GM19397 (cell line): ENCODE results near the gene LONP2.
"Not testable (repeated sequence)": the region's sequence is repeated elsewhere in the genome, so short reads cannot be mapped to it uniquely, and the experiment has no call there.

Experiments
- ATAC-seq: cut with Tn5 transposase; IDR thresholded peaks from one replicate; pipeline ENCODE4 v1.9.1; 2021; ENCODE audit warnings: mild to moderate bottlenecking, moderate library complexity; ENCODE audit not compliant: unreplicated experiment

LONP2 gene

DNA sequence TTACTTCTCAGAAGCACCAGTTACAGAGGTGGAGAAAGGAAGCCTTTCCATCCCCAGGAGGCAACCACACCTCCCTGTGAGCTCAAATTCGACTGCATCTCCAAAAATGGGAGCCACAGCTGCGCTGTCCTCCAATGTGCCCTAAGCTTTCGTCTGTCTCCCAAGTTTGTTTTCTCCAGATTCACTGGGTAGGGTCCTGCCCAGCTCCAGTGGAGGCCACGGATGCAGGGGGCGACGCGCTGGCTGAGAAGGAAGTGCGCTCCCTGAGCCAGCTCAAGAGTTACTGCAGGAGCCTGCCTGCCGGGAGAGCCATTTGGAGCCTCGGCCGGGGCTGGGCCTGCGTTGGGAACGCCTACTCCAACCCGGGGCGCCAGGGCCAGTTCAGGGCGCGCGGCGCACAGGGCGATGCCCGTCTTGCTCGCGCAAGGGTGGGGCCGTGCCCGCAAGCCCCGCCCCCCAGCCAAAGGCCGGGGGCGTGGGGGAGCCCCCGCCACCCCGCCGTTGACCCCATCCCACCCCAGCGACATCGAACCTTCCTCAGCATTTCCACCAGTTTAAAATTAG, 121.6 kb downstream of the LONP2 start:
- ATAC-seq: peak; percentile 98

DNA sequence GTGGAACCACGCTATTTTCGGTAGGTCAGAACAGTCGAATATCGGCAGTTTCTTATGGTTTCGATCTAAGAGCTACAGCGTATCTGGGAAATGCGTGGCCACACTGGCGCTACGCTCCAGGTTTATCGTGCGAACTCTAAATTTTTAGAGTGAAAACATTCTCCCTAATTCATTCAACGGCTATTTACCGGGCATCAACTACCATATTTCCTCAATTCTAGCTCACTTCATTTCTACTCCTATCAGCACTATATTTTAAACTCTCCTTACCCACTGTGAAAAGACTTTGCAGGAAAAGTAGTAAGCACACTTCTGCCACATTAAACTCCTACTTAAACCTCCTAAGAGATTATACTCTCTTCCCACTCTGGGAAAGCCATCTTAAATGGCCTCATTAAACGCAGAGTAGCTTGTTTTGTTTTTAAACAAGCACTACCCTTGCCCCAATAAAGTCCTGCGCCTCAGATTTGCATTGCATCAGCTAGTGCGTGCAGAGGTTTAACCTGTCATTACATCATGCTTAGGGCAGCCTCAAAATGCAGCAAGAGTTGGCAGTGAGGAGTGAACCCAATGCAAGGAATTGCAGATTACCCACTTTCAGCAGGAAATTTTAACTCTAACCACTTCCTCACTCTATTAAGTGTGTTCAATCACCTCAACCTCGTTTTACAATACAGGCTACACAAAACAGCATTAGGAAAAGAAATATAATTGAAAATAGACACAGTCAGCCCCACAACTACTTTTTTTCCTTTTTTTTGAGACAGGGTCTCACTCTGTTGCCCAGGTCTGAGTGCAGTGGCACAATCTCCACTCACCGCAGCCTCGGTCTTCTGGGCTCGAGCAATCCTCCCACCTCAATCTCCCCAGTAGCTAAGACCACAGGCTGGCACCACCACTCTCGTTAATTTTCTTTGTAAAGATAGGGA, 122.3 kb downstream of the LONP2 start:
- ATAC-seq: peak; percentile 45

- ATAC-seq: no peak
Measured at GRCh38 chr16:48367441-48368049, 123.4 kb downstream of the LONP2 start.

- ATAC-seq: no peak
Measured at GRCh38 chr16:48369765-48370164, 125.7 kb downstream of the LONP2 start.

DNA sequence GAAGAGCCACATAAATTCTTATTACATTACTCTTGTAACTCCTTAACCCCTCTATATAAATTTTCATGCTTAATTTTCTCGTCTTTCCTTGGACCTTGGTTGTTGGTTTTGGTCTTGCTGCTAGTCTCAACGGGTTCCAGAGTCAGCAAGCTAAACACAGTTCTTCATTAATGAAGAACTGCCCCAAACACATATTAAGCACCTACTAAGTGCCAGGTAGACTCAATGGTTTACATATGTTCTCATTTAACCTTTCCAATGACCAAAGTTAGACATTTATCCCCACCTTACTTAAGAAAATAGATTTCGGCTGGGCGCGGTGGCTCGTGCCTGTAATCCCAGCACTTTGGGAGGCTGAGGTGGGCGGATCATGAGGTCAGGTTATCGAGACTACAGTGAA, 126.1 kb downstream of the LONP2 start:
- no peak for ATAC-seq

GRCh38 chr16:48370668-48371392, 126.7 kb downstream of the LONP2 start:
- ATAC-seq: not testable (repeated sequence)

- ATAC-seq: no peak
Measured at GRCh38 chr16:48371393-48371780, 127.3 kb downstream of the LONP2 start.

DNA sequence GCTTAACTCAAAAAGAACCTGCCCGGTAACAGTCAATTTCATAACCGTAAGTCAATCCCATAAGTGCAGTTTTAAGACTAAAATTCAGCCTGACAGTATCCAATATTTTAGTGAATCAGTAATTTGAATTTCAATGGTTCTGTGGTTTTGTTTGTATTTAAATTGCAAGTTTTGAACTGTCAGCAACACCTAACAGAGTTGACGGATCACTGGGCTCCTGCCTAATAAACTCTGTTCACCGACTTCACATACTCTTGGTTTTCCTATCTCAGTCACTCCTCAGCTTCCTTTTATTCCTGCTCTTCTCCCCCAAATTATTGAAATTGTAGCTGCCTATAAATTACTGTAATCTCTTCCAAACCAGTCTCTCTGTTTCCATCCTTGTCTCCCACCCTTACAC, 128.6 kb downstream of the LONP2 start:
- no peak for ATAC-seq

DNA sequence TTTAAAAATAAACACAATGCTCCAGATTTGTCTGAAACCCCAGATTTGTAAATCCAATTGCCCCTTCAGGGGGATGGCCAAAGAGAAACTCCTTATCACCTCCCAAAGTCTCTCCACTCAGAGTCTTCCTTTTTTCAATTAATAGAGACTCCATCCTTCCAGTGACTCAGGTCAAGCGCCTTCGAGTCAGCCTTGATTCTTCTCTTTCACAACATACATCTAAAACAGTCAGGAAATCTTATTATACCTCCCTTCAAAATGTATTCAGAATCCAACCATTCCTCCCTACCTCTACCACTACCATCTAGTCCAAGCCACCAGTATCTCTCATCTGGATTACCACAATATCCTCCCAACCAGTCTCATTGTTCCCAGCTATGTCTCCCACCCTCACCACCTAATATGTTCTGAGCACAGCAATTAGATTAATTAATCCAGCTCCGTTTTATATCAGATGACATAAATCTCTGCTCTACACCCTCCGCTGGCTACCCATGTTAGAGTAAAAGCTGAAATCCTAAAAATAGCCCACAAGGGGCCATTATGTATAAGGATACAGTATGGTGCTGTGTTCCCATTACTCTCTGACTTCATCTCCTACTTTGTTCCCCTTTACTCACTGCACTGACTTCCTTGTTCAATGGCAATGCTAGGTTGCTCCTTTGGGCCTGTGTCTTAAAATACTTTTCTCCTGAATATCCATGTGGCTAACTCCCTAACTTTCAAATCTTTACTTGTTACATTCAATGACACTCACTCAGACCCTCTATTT, 129.3 kb downstream of the LONP2 start:
- no peak for ATAC-seq

DNA sequence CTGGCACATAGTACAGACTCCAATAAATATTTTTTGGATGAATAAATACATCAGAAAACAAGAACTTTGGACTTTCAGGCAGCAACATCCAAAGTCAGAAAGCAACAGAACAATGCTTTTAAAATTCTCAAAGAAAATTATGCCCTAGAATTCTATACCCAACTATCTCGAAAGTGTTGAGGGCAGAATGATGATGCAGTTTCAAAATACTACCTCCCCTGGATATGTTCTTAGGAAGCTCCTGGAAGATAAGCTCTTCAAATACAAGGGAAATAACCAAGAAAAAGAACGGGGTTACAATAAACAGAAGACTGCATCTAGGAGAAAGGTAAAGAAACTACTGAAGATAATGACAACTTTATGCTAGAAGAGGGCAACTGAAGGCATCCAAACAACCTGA, 130.2 kb downstream of the LONP2 start:
- ATAC-seq: no peak

DNA sequence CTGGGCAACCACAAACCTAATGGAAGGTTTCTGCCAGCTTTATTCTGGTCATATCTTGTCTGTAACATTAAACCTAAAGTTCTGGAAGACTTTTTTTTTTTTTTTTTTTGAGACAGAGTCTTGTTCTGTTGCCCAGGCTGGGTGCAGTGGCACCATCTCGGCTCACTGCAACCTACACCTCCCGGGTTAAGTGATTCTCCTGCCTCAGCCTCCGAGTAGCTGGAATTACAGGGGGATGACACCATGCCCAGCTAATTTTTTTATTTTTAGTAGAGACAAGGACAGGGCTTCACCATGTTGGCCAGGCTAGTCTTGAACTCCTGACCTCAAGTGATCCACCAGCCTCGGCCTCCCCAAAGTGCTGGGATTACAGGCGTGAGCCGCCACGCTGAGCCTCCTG, 133.2 kb downstream of the LONP2 start:
- not testable (repeated sequence) for ATAC-seq

GRCh38 chr16:48378276-48378675, 134.2 kb downstream of the LONP2 start:
- ATAC-seq: no peak

- no peak for ATAC-seq
Measured at GRCh38 chr16:48378836-48379235, 134.7 kb downstream of the LONP2 start.

GRCh38 chr16:48381201-48381600, 137.1 kb downstream of the LONP2 start:
- ATAC-seq: no peak

DNA sequence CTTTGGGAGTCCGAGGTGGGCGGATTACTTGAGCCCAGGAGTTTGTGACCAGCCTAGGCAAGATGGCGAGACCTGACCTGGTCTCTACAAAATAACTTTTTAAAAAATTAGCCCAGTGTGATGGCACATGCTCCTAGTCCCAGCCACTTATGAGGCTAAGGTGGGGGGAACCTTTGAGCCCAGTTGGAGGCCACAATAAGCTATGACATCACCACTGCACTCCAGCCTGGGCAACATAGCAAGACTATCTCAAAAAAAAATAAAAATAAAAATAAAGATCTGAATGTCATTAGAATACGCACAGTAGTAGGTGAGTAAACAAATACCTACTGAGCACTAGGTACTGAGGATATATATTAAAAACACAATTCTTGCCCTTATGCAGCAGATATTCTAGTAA, 138.0 kb downstream of the LONP2 start:
- no peak for ATAC-seq

- no peak for ATAC-seq
Measured at GRCh38 chr16:48383009-48383876, 139.1 kb downstream of the LONP2 start.

DNA sequence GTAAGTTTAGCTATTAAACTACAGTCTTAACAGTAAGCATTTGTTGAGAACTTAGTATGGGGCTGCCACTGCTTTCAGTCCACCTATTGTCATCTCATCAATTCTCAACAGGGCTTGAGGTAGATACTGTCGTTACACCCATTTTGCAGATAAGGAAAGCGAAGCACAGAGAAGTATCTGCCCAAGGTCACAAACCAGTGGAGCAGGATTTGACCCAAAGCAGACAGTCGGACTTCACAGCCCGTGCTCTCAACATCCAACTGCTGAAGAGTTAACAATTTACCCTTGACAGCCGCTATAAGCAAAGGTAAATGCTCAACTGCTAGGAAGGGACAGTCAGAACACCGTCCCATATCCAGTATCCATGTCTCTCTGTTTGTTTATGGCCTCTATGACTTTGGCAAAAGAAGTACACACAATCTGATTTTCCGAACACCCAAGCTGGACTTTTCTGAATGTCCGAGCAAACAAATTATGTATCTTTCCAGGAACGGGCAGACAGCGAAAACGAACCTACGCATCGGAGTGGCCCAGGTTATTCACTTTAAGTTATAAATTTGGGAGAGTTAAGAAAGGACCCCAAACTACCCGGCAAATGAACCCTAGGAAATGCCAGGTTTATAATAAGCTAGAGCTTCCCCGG, 139.9 kb downstream of the LONP2 start:
- ATAC-seq: no peak

DNA sequence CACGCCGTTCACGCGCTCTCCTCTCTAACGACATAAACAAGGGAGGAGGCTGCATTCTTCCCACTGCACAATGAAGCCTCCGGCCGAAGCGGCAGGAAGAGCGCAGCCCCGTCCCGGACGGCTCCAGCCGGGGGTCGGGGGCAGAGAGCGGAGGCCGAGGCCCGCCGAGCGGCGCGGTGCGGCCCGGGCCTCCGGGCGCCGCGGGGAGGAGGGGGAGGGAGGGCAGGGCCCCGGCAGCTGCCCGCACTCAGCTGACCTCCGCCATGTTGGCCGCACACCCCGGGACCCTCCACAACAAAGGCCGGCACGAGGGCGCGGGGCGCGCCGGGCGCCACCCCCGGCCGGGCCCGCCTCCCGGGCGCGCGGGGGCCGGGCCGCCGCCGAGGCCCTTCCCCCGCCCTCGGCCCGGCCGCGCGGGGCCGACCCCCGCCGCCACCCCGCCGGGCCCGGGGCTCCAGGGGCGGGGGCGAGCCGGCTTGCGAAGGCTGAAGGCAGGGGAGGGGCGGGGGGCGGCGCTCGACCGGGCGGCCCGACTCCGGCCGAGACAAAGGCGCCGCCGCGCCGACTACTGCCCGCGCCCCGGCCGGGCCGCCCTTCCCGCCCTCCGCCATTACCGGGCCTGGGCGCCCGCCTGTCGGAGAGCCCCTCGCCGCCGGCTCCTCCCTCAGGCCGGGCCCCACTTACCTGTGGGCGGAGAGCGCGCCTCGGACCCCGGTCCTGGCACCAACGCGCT, 140.6 kb downstream of the LONP2 start:
- ATAC-seq: peak; percentile 60
